ENCODE measurements around the gene SLC35C1. TPM values are rescaled to one million over a fixed set of nuclear protein-coding genes. Genes with fewer than 3 reads are reported as not detected.
"Not testable (repeated sequence)": the region's sequence is repeated elsewhere in the genome, so short reads cannot be mapped to it uniquely, and the experiment has no call there.

The SLC35C1 gene
- total and polyA plus RNA-seq, 3 experiments from 2014 or later, result 17.7 to 22.4 (median 18.1) TPM

GRCh38 chr11:45817191-45817590, 12.2 kb downstream of the SLC35C1 start:
- Histone ChIP-seq H3K27me3 (ENCODE audit: insufficient read depth, low read length, poor library complexity, severe bottlenecking) (no peaks in the 10 kb centered on the region), H3K27ac (ENCODE audit: low read depth, low read length) (no peak overlapping the region), H3K9me3 (ENCODE audit: low read length) (no peaks in the 10 kb centered on the region), H3K4me3 (ENCODE audit: low read length) (no peak overlapping the region), H3K4me1 (ENCODE audit: insufficient read depth, low read length) (no peaks in the 10 kb centered on the region), H3K36me3 (ENCODE audit: insufficient read depth, low read length) (peaks cover under 1% of the 10 kb centered on the region)
- H3K36me3 Mint-ChIP-seq, result peaks cover 0 to 6% (median 0%) of the 10 kb centered on the region in 3 donors
- H3K27ac Mint-ChIP-seq, result no peak overlapping the region
- CTCF ChIA-PET, result interaction anchor here (1.0 to 2.3 kb wide), 2 partner anchors 10 to 26 kb away, joined by 3 to 5 read pairs; no protein-coding TSS in a partner anchor
- peaks cover 2 to 6% of the 10 kb centered on the region in 2 donors for H3K27me3 Mint-ChIP-seq
- DNase-seq, result no peak
- H3K4me1 Mint-ChIP-seq, result no peaks in the 10 kb centered on the region
- H3K9me3 Mint-ChIP-seq, result peaks cover 0 to 2% (median 0%) of the 10 kb centered on the region in 5 donors
- POLR2A ChIA-PET, result no interaction called here
- no peak overlapping the region for H3K4me3 Mint-ChIP-seq

- no peak overlapping the region for H3K4me3 ChIP-seq (ENCODE audit: low read length)
- Mint-ChIP-seq H3K9me3 (peaks cover 0 to 2% (median 0%) of the 10 kb centered on the region in 5 donors), H3K36me3 (no peaks in the 10 kb centered on the region), H3K4me3 (no peak overlapping the region), H3K27me3 (peaks cover 4 to 6% of the 10 kb centered on the region in 2 donors), H3K4me1 (no peaks in the 10 kb centered on the region), H3K27ac (no peak overlapping the region)
- no peaks in the 10 kb centered on the region for H3K9me3 ChIP-seq (ENCODE audit: low read length)
- no peak overlapping the region for H3K27ac ChIP-seq (ENCODE audit: low read depth, low read length)
- ChIA-PET POLR2A (no interaction called here), CTCF (interaction anchor here (0.9 kb wide), 1 partner anchor 10 kb away, joined by 3 read pairs; no protein-coding TSS in a partner anchor)
- H3K27me3 ChIP-seq (ENCODE audit: insufficient read depth, low read length, poor library complexity, severe bottlenecking), result no peaks in the 10 kb centered on the region
- H3K36me3 ChIP-seq (ENCODE audit: insufficient read depth, low read length), result no peaks in the 10 kb centered on the region
- no peak for DNase-seq
- no peaks in the 10 kb centered on the region for H3K4me1 ChIP-seq (ENCODE audit: insufficient read depth, low read length)
Observed at GRCh38 chr11:45818961-45819605, 14.1 kb downstream of the SLC35C1 start.

GRCh38 chr11:45820211-45820857, 15.4 kb downstream of the SLC35C1 start:
- Mint-ChIP-seq H3K9me3 (peaks cover 0 to 2% (median 0%) of the 10 kb centered on the region in 5 donors), H3K36me3 (no peaks in the 10 kb centered on the region), H3K27ac (no peak overlapping the region), H3K4me1 (no peaks in the 10 kb centered on the region), H3K4me3 (no peak overlapping the region), H3K27me3 (peaks cover 8 to 11% of the 10 kb centered on the region in 2 donors)
- H3K4me1 ChIP-seq (ENCODE audit: insufficient read depth, low read length), result no peaks in the 10 kb centered on the region
- no peaks in the 10 kb centered on the region for H3K27me3 ChIP-seq (ENCODE audit: insufficient read depth, low read length, poor library complexity, severe bottlenecking)
- POLR2A ChIA-PET, result no interaction called here
- DNase-seq, result no peak
- no peak overlapping the region for H3K4me3 ChIP-seq (ENCODE audit: low read length)
- H3K9me3 ChIP-seq (ENCODE audit: low read length), result no peaks in the 10 kb centered on the region
- H3K27ac ChIP-seq (ENCODE audit: low read depth, low read length), result no peak overlapping the region
- H3K36me3 ChIP-seq (ENCODE audit: insufficient read depth, low read length), result no peaks in the 10 kb centered on the region
- CTCF ChIA-PET, result no interaction called here

- H3K36me3 ChIP-seq (ENCODE audit: insufficient read depth, low read length); H3K4me1 Mint-ChIP-seq; POLR2A ChIA-PET; H3K27ac Mint-ChIP-seq; H3K9me3 ChIP-seq (ENCODE audit: low read length); H3K27me3 ChIP-seq (ENCODE audit: insufficient read depth, low read length, poor library complexity, severe bottlenecking); H3K27ac ChIP-seq (ENCODE audit: low read depth, low read length); H3K4me3 ChIP-seq (ENCODE audit: low read length); H3K36me3 Mint-ChIP-seq; H3K4me3 Mint-ChIP-seq; H3K9me3 Mint-ChIP-seq; H3K4me1 ChIP-seq (ENCODE audit: insufficient read depth, low read length); DNase-seq: not testable (repeated sequence)
- CTCF ChIA-PET, result interaction anchor here (0.7 to 1.6 kb wide), 3 partner anchors 9 to 55 kb away, joined by 3 read pairs; no protein-coding TSS in a partner anchor
- H3K27me3 Mint-ChIP-seq, result peaks cover 22 to 30% of the 10 kb centered on the region in 2 donors
Observed at GRCh38 chr11:45826492-45826891, 21.5 kb downstream of the SLC35C1 start.

DNA sequence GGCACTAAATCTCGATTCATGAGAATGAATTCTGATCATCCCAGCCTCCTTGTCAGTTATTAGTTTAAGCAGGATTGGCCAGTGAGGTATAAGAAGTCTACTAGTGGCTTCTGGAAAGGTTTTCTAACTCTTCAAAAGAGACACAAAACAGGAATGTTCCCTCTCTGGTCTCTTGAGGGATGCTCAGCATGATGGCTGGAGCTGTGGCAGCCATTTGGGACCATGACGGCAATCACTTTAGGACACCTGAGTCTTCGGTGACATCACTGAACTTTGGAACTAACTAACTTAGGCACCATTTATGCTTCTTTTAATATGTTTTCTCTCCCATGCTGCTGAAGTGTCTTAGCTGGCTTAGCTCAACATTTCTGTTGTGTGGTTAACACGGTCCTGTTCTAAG, 22.2 kb downstream of the SLC35C1 start:
- Mint-ChIP-seq H3K36me3 (peaks cover 0 to 4% (median 0%) of the 10 kb centered on the region in 3 donors), H3K4me3 (no peak overlapping the region), H3K9me3 (peaks cover 0 to 2% (median 0%) of the 10 kb centered on the region in 5 donors), H3K4me1 (no peaks in the 10 kb centered on the region), H3K27ac (no peak overlapping the region), H3K27me3 (peaks cover 24 to 30% of the 10 kb centered on the region in 2 donors)
- no peaks in the 10 kb centered on the region for H3K36me3 ChIP-seq (ENCODE audit: insufficient read depth, low read length)
- no peaks in the 10 kb centered on the region for H3K9me3 ChIP-seq (ENCODE audit: low read length)
- CTCF ChIA-PET, result interaction anchor here (0.9 kb wide), 1 partner anchor 10 kb away, joined by 3 read pairs; no protein-coding TSS in a partner anchor
- no peaks in the 10 kb centered on the region for H3K27me3 ChIP-seq (ENCODE audit: insufficient read depth, low read length, poor library complexity, severe bottlenecking)
- H3K4me1 ChIP-seq (ENCODE audit: insufficient read depth, low read length), result no peaks in the 10 kb centered on the region
- POLR2A ChIA-PET, result no interaction called here
- no peak overlapping the region for H3K4me3 ChIP-seq (ENCODE audit: low read length)
- DNase-seq, result no peak
- H3K27ac ChIP-seq (ENCODE audit: low read depth, low read length), result no peak overlapping the region

DNA sequence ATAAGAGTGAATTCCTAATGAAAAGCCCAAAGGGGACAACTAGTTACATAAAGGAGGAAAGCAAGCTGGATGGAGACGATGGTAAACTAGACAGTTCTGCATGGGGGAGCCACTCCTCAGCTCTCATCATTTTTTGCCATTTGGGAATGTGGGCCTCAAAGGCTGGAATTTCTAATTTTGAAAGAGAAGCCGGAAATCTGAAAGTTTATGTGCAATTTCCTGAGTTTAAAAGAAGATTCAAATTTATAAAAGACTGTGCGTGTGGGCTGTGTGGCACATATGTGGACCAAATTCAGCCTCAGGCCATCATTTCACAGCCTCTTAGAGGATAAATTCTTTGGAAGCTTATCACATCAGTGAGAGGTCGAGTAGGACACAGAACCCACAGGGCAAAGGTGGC, 24.0 kb downstream of the SLC35C1 start:
- Mint-ChIP-seq H3K4me1 (peaks cover 4 to 5% (median 4%) of the 10 kb centered on the region in 3 donors), H3K9me3 (peaks cover 0 to 2% (median 0%) of the 10 kb centered on the region in 5 donors), H3K36me3 (peaks cover 0 to 4% (median 0%) of the 10 kb centered on the region in 3 donors), H3K27me3 (peaks cover 24 to 30% of the 10 kb centered on the region in 2 donors), H3K4me3 (no peak overlapping the region), H3K27ac (peak overlapping the region in 1 of 8 donors; percentile 29)
- Histone ChIP-seq H3K4me1 (ENCODE audit: insufficient read depth, low read length) (peaks cover 4% of the 10 kb centered on the region), H3K4me3 (ENCODE audit: low read length) (no peak overlapping the region), H3K36me3 (ENCODE audit: insufficient read depth, low read length) (no peaks in the 10 kb centered on the region), H3K27ac (ENCODE audit: low read depth, low read length) (no peak overlapping the region), H3K9me3 (ENCODE audit: low read length) (no peaks in the 10 kb centered on the region), H3K27me3 (ENCODE audit: insufficient read depth, low read length, poor library complexity, severe bottlenecking) (no peaks in the 10 kb centered on the region)
- ChIA-PET POLR2A (no interaction called here), CTCF (interaction anchor here (1.1 to 2.5 kb wide), 2 partner anchors 10 to 13 kb away, joined by 3 to 7 read pairs; no protein-coding TSS in a partner anchor)
- no peak for DNase-seq

DNA sequence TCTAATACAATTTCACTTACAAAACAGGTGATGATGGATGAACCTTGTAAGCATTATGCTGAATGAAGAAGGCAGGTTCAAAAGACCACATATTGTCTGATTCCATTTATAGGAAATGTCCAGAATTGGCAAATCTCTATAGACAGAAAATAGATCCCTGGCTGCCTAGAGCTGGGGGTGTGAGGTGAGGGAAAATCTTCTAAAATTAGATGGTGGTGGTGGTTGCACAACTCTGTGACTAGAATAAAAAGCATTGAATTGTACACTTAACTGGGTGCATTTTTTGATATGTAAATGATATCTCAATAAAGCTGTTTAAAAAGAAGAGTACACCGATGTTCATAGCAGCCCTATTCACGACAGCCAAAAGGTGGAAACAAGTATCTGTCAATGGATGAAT, 25.6 kb downstream of the SLC35C1 start:
- Histone ChIP-seq H3K36me3 (ENCODE audit: insufficient read depth, low read length) (no peaks in the 10 kb centered on the region), H3K27me3 (ENCODE audit: insufficient read depth, low read length, poor library complexity, severe bottlenecking) (no peaks in the 10 kb centered on the region), H3K4me3 (ENCODE audit: low read length) (no peak overlapping the region), H3K9me3 (ENCODE audit: low read length) (no peaks in the 10 kb centered on the region), H3K4me1 (ENCODE audit: insufficient read depth, low read length) (peaks cover 12% of the 10 kb centered on the region), H3K27ac (ENCODE audit: low read depth, low read length) (no peak overlapping the region)
- CTCF ChIA-PET, result interaction anchor here (2.5 kb wide), 1 partner anchor 12 kb away, joined by 7 read pairs; no protein-coding TSS in a partner anchor
- Mint-ChIP-seq H3K27ac (no peak overlapping the region), H3K9me3 (peaks cover 0 to 2% (median 0%) of the 10 kb centered on the region in 5 donors), H3K4me3 (no peak overlapping the region), H3K36me3 (peaks cover 0 to 4% (median 0%) of the 10 kb centered on the region in 3 donors), H3K4me1 (peaks cover 9 to 11% (median 10%) of the 10 kb centered on the region in 3 donors), H3K27me3 (peaks cover 25 to 26% of the 10 kb centered on the region in 2 donors)
- POLR2A ChIA-PET, result no interaction called here
- DNase-seq, result no peak

GRCh38 chr11:45832811-45833441, 28.0 kb downstream of the SLC35C1 start:
- ChIA-PET CTCF (no interaction called here), POLR2A (no interaction called here)
- Histone ChIP-seq H3K4me1 (ENCODE audit: insufficient read depth, low read length) (peaks cover 12% of the 10 kb centered on the region), H3K27me3 (ENCODE audit: insufficient read depth, low read length, poor library complexity, severe bottlenecking) (no peaks in the 10 kb centered on the region), H3K27ac (ENCODE audit: low read depth, low read length) (no peak overlapping the region), H3K9me3 (ENCODE audit: low read length) (no peaks in the 10 kb centered on the region), H3K4me3 (ENCODE audit: low read length) (no peak overlapping the region), H3K36me3 (ENCODE audit: insufficient read depth, low read length) (no peaks in the 10 kb centered on the region)
- Mint-ChIP-seq H3K36me3 (no peaks in the 10 kb centered on the region), H3K4me1 (peaks cover 9 to 11% (median 10%) of the 10 kb centered on the region in 3 donors), H3K27ac (no peak overlapping the region), H3K4me3 (no peak overlapping the region), H3K27me3 (peaks cover 9 to 11% of the 10 kb centered on the region in 2 donors), H3K9me3 (no peaks in the 10 kb centered on the region)
- no peak for DNase-seq

Data from CD8-positive, alpha-beta memory T cell (primary cell).